Fibroblast of lung (primary cell): ENCODE data around the gene NECTIN2.

Source experiments
- EZH2 ChIP-seq: IDR thresholded peaks from 2 replicates; pipeline ENCODE4 v1.5.1; 2012; ENCODE audit warnings: low read length, control low read depth, mild to moderate bottlenecking; ENCODE audit errors: missing control alignments
- TF ChIP-seq, protein P1 (sequence below), 2 donors: IDR thresholded peaks in 1 of 2; conservative IDR thresholded peaks in 1 of 2; 1 replicate in 1 of 2; 2 replicates in 1 of 2; pipeline ENCODE4 v1.5.1; 2011 to 2012; ENCODE audit warnings: low read length in 2 of 2, control low read depth in 1 of 2, inconsistent platforms in 1 of 2, low read depth in 1 of 2, mild to moderate bottlenecking in 1 of 2

DNA sequence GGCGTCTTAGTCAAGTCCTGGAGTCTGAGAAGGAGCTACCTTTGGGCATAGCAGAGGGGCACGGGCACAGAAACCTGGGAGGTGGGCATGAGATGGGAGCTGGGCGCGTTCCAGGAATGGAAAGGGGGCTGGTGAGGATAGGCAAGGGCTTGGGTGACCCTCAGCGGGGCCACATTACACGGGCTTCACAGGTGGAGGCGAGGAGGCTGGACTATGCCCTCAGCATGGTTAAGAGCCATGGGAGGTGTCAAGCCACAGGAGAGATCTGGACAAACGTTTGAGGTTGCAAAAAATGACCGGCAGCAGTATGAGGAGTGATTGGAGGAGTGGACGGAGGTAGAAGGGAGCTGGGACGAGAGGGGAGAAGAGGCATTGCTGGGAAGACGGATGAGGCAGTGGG lies 21.5 kb downstream of the NECTIN2 start:
- TF ChIP-seq, protein P1, sequence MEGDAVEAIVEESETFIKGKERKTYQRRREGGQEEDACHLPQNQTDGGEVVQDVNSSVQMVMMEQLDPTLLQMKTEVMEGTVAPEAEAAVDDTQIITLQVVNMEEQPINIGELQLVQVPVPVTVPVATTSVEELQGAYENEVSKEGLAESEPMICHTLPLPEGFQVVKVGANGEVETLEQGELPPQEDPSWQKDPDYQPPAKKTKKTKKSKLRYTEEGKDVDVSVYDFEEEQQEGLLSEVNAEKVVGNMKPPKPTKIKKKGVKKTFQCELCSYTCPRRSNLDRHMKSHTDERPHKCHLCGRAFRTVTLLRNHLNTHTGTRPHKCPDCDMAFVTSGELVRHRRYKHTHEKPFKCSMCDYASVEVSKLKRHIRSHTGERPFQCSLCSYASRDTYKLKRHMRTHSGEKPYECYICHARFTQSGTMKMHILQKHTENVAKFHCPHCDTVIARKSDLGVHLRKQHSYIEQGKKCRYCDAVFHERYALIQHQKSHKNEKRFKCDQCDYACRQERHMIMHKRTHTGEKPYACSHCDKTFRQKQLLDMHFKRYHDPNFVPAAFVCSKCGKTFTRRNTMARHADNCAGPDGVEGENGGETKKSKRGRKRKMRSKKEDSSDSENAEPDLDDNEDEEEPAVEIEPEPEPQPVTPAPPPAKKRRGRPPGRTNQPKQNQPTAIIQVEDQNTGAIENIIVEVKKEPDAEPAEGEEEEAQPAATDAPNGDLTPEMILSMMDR (conservative IDR thresholded peaks at IDR 0.05 in 1 of 2, IDR thresholded peaks at IDR 0.05 in 1 of 2; ENCODE audit: low read depth in 1 of 2, low read length in 2 of 2): no peak
- no peak for TF ChIP-seq EZH2
